Suprapubic skin (tissue), 4 donors: Measurements from ENCODE around the gene SLC35B1. TPM values are rescaled to one million over a fixed set of nuclear protein-coding genes. Genes with fewer than 3 reads are reported as not detected.

Experiments
- DNase-seq, 2 donors: peaks; one replicate each; pipeline ENCODE4 v3.0.0-alpha.2; 2019; ENCODE audit warnings: low spot score in 2 of 2
- H3K27ac ChIP-seq: fragments of 200-600 bp; sonication (generic); one replicate; pipeline ENCODE4 v1.5.1; 2019
- H3K27me3 ChIP-seq: fragments of 200-600 bp; sonication (generic); one replicate; pipeline ENCODE4 v1.5.1; 2019
- H3K36me3 ChIP-seq: fragments of 200-600 bp; sonication (generic); one replicate; pipeline ENCODE4 v1.5.1; 2019
- H3K4me1 ChIP-seq: fragments of 200-600 bp; sonication (generic); one replicate; pipeline ENCODE4 v1.5.1; 2019
- H3K4me3 ChIP-seq: fragments of 200-600 bp; sonication (generic); one replicate; pipeline ENCODE4 v1.5.1; 2019; ENCODE audit warnings: mild to moderate bottlenecking
- H3K9me3 ChIP-seq: fragments of 200-600 bp; sonication (generic); one replicate; pipeline ENCODE4 v1.5.1; 2019
- CTCF ChIP-seq, 2 donors: fragments of 200-600 bp in 1 of 2; fragments of 450-650 bp in 1 of 2; sonication (generic) in 1 of 2; IDR thresholded peaks; one replicate each; pipeline ENCODE4 v1.5.1; 2016 to 2019; ENCODE audit warnings: antibody characterized with exemption in 2 of 2, mild to moderate bottlenecking in 1 of 2, moderate library complexity in 1 of 2
- EP300 ChIP-seq: sonication (generic); formaldehyde crosslinking; IDR thresholded peaks from one replicate; pipeline ENCODE4 v1.6.1; 2017; ENCODE audit warnings: antibody characterized with exemption
- POLR2A ChIP-seq, 2 donors: fragments of 450-650 bp; IDR thresholded peaks; one replicate each; pipeline ENCODE4 v1.6.1; 2017; ENCODE audit warnings: antibody characterized with exemption in 2 of 2, mild to moderate bottlenecking in 2 of 2, moderate library complexity in 2 of 2
- POLR2AphosphoS5 ChIP-seq, 3 donors: sonication (generic); formaldehyde crosslinking; IDR thresholded peaks; one replicate each; pipeline ENCODE4 v1.6.1; 2017; ENCODE audit warnings: antibody characterized with exemption in 3 of 3
- WGBS: methylation state at CpG from one replicate; pipeline ENCODE4 v1.1.5; 2018; 5-methylcytosine and 5-hydroxymethylcytosine counted together
- total RNA-seq, 4 donors: library from RNA; depleted of rRNA; stranded (reverse); fragments of >200 nt; gene quantifications; one replicate each; pipeline ENCODE4 v1.1.0, GENCODE V29; 2016

SLC35B1 gene
- total RNA-seq, 4 donors from 2014 or later = 28.8 to 42.9 (median 37.6) TPM

DNA sequence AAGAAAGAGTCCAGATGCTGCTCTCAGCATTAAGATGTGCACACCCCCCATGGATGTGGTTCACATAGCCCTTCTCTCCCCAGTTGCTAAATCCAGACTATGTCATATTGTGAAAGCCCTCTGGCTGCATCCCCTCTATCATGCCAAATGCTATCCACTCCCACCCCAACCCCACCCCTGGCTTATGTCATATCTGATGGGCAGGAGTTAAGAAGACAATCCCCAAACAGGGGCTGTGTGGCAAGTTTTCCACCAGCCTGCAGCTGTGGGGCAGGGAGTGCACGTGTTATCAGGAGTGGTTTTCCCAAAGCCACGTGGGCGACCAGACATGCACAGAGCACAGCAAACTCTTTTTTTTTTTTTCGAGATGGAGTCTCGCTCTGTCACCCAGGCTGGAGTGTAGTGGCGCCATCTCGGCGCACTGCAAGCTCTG lies 46.2 kb upstream of the SLC35B1 start:
- WGBS = 52% methylated on average over 8 of the region's 8 CpGs
- TF ChIP-seq POLR2A (IDR thresholded peaks at IDR 0.05) (no peak), POLR2AphosphoS5 (IDR thresholded peaks at IDR 0.05) (no peak), CTCF (IDR thresholded peaks at IDR 0.05) (no peak), EP300 (no peak)
- peak; percentile 79 to 85 for DNase-seq
- Histone ChIP-seq H3K4me3 (no peak overlapping the region), H3K27me3 (no peaks in the 10 kb centered on the region), H3K9me3 (no peaks in the 10 kb centered on the region), H3K27ac (peak overlapping the region; percentile 30), H3K36me3 (peaks cover 5% of the 10 kb centered on the region), H3K4me1 (peaks cover 22% of the 10 kb centered on the region)

DNA sequence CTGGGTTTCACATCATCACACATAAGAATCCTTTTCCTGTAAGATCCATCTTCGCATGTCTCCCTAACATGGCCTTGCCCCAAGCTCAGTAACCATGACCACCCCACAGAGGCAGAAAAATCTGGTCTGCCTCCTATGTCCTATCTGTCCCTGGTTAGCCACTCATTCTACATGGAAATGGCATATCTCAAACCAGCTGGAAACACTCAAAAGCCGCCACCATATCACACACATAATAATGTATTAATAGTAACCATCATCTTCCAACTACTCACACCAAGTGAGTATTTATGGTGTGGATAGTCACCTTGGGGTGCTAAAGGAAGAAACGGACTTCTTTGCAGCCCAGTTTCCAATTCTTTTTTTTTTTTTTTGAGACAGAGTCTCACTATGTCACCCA lies 44.7 kb upstream of the SLC35B1 start:
- no peaks in the 10 kb centered on the region for H3K36me3 ChIP-seq
- no peaks in the 10 kb centered on the region for H3K27me3 ChIP-seq
- DNase-seq = no peak
- 89% methylated on average over 3 of the region's 3 CpGs for WGBS
- no peaks in the 10 kb centered on the region for H3K9me3 ChIP-seq
- H3K4me1 ChIP-seq = peaks cover 22% of the 10 kb centered on the region
- TF ChIP-seq CTCF (IDR thresholded peaks at IDR 0.05) = no peak
- TF ChIP-seq POLR2A (IDR thresholded peaks at IDR 0.05) = no peak
- TF ChIP-seq POLR2AphosphoS5 (IDR thresholded peaks at IDR 0.05) = no peak
- TF ChIP-seq EP300 = no peak
- no peak overlapping the region for H3K4me3 ChIP-seq
- H3K27ac ChIP-seq = no peak overlapping the region

DNA sequence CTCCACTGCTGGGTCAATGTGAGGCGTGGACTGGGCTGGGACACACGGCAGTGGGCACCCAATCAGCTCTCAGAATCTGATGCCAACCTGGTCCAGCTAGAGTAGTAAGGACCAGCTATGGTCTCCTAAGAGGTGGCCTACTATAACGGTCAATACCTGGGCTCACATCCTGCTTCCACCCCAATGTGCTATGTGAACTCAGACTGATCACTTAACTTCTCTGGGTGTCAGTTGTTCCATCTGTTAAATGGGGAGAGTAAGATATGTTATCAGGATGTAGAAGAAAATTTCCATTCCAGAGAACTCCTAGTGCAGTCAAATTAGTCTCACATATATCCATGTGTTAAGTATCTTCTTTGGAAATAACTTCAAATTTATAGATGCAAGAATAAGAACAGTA lies 42.0 kb upstream of the SLC35B1 start:
- no peaks in the 10 kb centered on the region for H3K27me3 ChIP-seq
- WGBS = 81% methylated on average over 3 of the region's 3 CpGs
- no peak overlapping the region for H3K4me3 ChIP-seq
- H3K4me1 ChIP-seq = peaks cover 14% of the 10 kb centered on the region
- H3K36me3 ChIP-seq = no peaks in the 10 kb centered on the region
- TF ChIP-seq POLR2A (IDR thresholded peaks at IDR 0.05) (no peak), POLR2AphosphoS5 (IDR thresholded peaks at IDR 0.05) (no peak), EP300 (no peak), CTCF (IDR thresholded peaks at IDR 0.05) (no peak)
- no peak for DNase-seq
- no peaks in the 10 kb centered on the region for H3K9me3 ChIP-seq
- H3K27ac ChIP-seq = no peak overlapping the region

- no peaks in the 10 kb centered on the region for H3K36me3 ChIP-seq
- no peaks in the 10 kb centered on the region for H3K27me3 ChIP-seq
- TF ChIP-seq POLR2AphosphoS5 (IDR thresholded peaks at IDR 0.05) = no peak
- no peak for TF ChIP-seq POLR2A (IDR thresholded peaks at IDR 0.05)
- no peak for TF ChIP-seq EP300
- TF ChIP-seq CTCF (IDR thresholded peaks at IDR 0.05) = no peak
- H3K4me3 ChIP-seq = no peak overlapping the region
- H3K27ac ChIP-seq = no peak overlapping the region
- 88% methylated on average over 7 of the region's 7 CpGs for WGBS
- DNase-seq = no peak
- no peaks in the 10 kb centered on the region for H3K9me3 ChIP-seq
- H3K4me1 ChIP-seq = peaks cover 6% of the 10 kb centered on the region
Measured at GRCh38 chr17:49748791-49749190, 41.0 kb upstream of the SLC35B1 start.

DNA sequence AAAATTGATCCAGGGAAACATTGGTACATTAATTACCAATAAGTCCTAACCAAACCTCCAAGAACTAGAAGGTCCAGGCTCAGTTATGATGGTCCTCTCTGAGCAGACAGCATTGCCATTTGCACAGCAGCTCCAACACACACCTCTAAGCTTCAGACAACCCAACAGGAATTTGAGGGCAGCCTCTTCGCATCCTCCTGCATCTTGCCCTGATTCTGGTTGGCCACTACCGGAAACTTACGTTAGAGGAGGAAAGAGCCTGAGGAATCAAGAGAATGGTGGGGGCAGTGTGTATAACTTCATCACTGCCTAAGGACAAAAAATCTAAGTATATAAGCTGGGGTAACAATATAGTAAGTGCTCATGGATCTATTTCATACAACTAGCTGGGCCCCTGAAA lies 40.5 kb upstream of the SLC35B1 start:
- TF ChIP-seq CTCF (IDR thresholded peaks at IDR 0.05) = no peak
- no peak for TF ChIP-seq EP300
- TF ChIP-seq POLR2AphosphoS5 (IDR thresholded peaks at IDR 0.05) = no peak
- no peak for TF ChIP-seq POLR2A (IDR thresholded peaks at IDR 0.05)
- H3K4me1 ChIP-seq = peaks cover 2% of the 10 kb centered on the region
- no peak for DNase-seq
- WGBS = 88% methylated on average over 3 of the region's 3 CpGs
- no peaks in the 10 kb centered on the region for H3K27me3 ChIP-seq
- no peaks in the 10 kb centered on the region for H3K36me3 ChIP-seq
- no peak overlapping the region for H3K4me3 ChIP-seq
- H3K9me3 ChIP-seq = no peaks in the 10 kb centered on the region
- no peak overlapping the region for H3K27ac ChIP-seq
